ENCODE measurements around the gene ABCA13.

- TF ChIP-seq, protein P1, sequence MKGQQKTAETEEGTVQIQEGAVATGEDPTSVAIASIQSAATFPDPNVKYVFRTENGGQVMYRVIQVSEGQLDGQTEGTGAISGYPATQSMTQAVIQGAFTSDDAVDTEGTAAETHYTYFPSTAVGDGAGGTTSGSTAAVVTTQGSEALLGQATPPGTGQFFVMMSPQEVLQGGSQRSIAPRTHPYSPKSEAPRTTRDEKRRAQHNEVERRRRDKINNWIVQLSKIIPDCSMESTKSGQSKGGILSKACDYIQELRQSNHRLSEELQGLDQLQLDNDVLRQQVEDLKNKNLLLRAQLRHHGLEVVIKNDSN (IDR thresholded peaks at IDR 0.05), result no peak
- no peak for TF ChIP-seq CREB1 (IDR thresholded peaks at IDR 0.05; ENCODE audit: low read depth)
- no peak for TF ChIP-seq CEBPB (IDR thresholded peaks at IDR 0.05)
Observed at GRCh38 chr7:48387932-48388331, 216.7 kb downstream of the ABCA13 start.

Measured in Ishikawa (cell line).